ENCODE measurements around the gene NKX2-1.
"Not testable (repeated sequence)": the region's sequence is repeated elsewhere in the genome, so short reads cannot be mapped to it uniquely, and the experiment has no call there.

Gene NKX2-1

GRCh38 chr14:36505181-36505815, 14.7 kb downstream of the NKX2-1 start:
- DNase-seq = no peak

GRCh38 chr14:36504771-36505175, 15.3 kb downstream of the NKX2-1 start:
- no peak for DNase-seq

GRCh38 chr14:36503771-36504741, 16.0 kb downstream of the NKX2-1 start:
- no peak for DNase-seq

- no peak for DNase-seq
Observed at GRCh38 chr14:36502558-36503508, 17.2 kb downstream of the NKX2-1 start.

GRCh38 chr14:36498938-36499337, 21.1 kb downstream of the NKX2-1 start:
- no peak for DNase-seq

DNA sequence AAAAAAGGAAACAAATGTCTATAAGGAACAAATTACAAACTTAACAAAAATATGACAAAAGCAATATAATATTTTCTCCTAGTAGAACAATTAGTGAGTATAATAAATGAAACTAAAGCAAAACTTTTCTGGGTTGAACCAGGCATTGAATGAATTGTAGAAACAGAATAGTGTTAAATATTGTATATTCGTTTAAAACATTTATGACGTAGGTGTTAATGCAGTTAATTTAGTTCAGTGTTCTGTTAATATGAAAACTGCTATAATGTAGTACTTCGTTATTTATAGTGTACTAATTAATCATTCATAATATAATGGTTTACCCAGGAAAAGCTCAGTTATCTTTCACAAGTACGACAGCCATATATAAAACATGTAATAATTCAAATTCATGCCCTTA, 23.7 kb downstream of the NKX2-1 start:
- DNase-seq = no peak

- DNase-seq = no peak
Observed at GRCh38 chr14:36495666-36496065, 24.4 kb downstream of the NKX2-1 start.

GRCh38 chr14:36493761-36494160, 26.3 kb downstream of the NKX2-1 start:
- no peak for DNase-seq

- no peak for DNase-seq
Observed at GRCh38 chr14:36485773-36486172, 34.3 kb downstream of the NKX2-1 start.

- DNase-seq = no peak
Observed at GRCh38 chr14:36479344-36479743, 40.7 kb downstream of the NKX2-1 start.

GRCh38 chr14:36478782-36479181, 41.2 kb downstream of the NKX2-1 start:
- DNase-seq = no peak

DNA sequence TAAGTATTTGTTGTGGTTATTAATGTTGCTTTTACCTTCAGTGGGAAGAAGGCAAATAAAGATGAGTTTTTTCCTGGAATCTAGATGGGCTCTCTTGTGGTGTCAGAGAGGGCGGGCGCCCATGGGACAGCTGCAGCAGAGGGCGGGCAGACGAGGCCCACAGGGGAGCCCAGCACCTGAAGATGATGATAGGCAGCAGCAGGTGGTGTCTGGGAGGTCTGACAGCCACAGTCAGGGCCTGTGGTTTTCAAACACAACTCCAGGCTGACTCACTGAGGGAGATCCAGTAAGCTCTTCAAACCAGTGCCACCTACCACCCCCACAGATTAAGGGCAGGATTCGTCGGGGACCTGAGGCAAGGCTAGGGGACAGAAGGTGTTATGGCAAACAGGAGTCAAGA, 42.8 kb downstream of the NKX2-1 start:
- DNase-seq = no peak

DNA sequence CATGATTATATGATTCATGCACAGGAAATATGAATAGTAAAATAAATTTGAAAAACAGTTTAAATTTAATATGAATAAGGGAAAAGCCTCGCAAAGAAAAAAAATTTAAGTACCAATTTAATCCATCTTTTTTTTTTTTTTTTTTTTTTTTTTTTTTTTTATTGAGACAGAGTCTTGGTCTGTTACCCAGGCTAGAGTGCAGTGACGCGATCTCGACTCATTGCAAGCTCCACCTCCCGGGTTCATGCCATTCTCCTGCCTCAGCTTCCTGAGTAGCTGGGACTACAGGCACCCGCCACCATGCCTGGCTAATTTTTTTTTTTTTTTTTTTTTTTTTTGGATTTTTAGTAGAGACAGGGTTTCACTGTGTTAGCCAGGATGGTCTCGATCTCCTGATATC, 44.0 kb downstream of the NKX2-1 start:
- DNase-seq = not testable (repeated sequence)

DNA sequence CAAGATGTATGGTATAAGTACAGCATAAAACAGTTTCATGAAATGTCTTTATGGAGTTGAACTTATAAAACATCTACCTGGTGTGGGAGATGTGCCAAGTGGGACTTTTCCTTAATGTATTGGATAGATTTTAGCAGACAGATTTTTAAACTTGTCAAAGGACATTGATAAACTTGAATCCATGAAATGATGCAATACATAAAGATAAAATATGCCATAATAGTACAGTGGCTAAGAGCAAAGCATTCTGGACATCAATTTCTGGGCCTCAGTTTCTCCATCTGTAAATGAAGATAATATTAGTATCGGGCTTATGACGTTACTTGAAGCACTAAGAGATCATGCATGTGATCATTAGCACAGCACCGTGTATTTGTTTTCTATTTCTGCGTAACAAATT, 45.4 kb downstream of the NKX2-1 start:
- no peak for DNase-seq

DNA sequence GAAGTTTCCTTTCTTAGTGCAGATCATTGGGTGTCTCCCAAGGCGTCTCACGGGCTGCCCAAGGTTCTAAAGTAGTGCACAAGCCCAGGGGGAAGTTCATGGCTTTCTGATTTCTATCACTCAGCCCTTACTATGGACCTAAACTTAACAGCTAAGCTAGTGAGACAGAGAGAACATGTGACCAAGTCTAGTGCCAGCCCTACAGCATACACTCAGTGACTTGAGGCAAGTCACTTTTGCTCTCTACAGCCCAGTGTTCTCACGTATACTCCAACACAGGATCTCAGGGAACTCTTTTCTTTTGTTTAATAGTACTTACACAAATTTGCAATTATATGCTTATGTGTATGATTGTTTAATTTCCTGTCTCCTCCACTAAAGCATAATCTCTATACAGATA, 48.6 kb downstream of the NKX2-1 start:
- no peak for DNase-seq

GRCh38 chr14:36467332-36467731, 52.7 kb downstream of the NKX2-1 start:
- no peak for DNase-seq
